ENCODE data around the gene TBC1D16. TPM values are rescaled to one million over a fixed set of nuclear protein-coding genes. Genes with fewer than 3 reads are reported as not detected.

Gene TBC1D16
- total and polyA plus RNA-seq, 4 donors, result 7.3 to 48.5 (median 16.5) TPM

- H3K36me3 ChIP-seq (ENCODE audit: control insufficient read depth in 4 of 4, insufficient read depth in 4 of 4, low read length in 4 of 4), result no peaks in the 10 kb centered on the region
- no peak overlapping the region for H3K4me3 ChIP-seq
- H3K27ac ChIP-seq (ENCODE audit: low read depth in 1 of 2, low read length in 1 of 2), result no peak overlapping the region
- no peak for ATAC-seq (ENCODE audit: insufficient read depth, low FRiP score)
- H3K4me1 ChIP-seq (ENCODE audit: control insufficient read depth in 5 of 5, insufficient read depth in 5 of 5, low read length in 5 of 5), result peaks cover 0 to 75% (median 28%) of the 10 kb centered on the region in 5 donors
- no peaks in the 10 kb centered on the region for H3K9me3 ChIP-seq (ENCODE audit: control insufficient read depth in 4 of 4, insufficient read depth in 3 of 4, low read length in 3 of 4)
- H3K27me3 ChIP-seq (ENCODE audit: control insufficient read depth in 3 of 3, insufficient read depth in 3 of 3, low read length in 2 of 3), result no peaks in the 10 kb centered on the region
- H3K9ac ChIP-seq (ENCODE audit: insufficient read depth in 1 of 2, low read length in 2 of 2), result no peak overlapping the region
- no peak for TF ChIP-seq CTCF (IDR thresholded peaks at IDR 0.05; ENCODE audit: control extremely low read depth, extremely low read depth)
- 94 to 97% methylated on average over 20 of the region's 20 CpGs for WGBS, 2 donors
- DNase-seq, result peak in 1 of 3 donors; percentile 56
Measured at GRCh38 chr17:79989106-79989835, 46.4 kb downstream of the TBC1D16 start.

GRCh38 chr17:79988185-79988971 is 47.3 kb downstream of the TBC1D16 start:
- Histone ChIP-seq H3K4me1 (ENCODE audit: control insufficient read depth in 5 of 5, insufficient read depth in 5 of 5, low read length in 5 of 5) (peaks cover 0 to 66% (median 22%) of the 10 kb centered on the region in 5 donors), H3K4me3 (no peak overlapping the region), H3K9ac (ENCODE audit: insufficient read depth in 1 of 2, low read length in 2 of 2) (no peak overlapping the region), H3K27ac (ENCODE audit: low read depth in 1 of 2, low read length in 1 of 2) (peak overlapping the region in 1 of 2 donors; percentile 9), H3K9me3 (ENCODE audit: control insufficient read depth in 4 of 4, insufficient read depth in 3 of 4, low read length in 3 of 4) (no peaks in the 10 kb centered on the region), H3K27me3 (ENCODE audit: control insufficient read depth in 3 of 3, insufficient read depth in 3 of 3, low read length in 2 of 3) (no peaks in the 10 kb centered on the region), H3K36me3 (ENCODE audit: control insufficient read depth in 4 of 4, insufficient read depth in 4 of 4, low read length in 4 of 4) (no peaks in the 10 kb centered on the region)
- peak; percentile 44 to 71 (median 65) for DNase-seq
- WGBS, 2 donors, result 70 to 84% methylated on average over 28 of the region's 28 CpGs
- TF ChIP-seq CTCF (IDR thresholded peaks at IDR 0.05; ENCODE audit: control extremely low read depth, extremely low read depth), result no peak
- no peak for ATAC-seq (ENCODE audit: insufficient read depth, low FRiP score)

- no peak for TF ChIP-seq CTCF (IDR thresholded peaks at IDR 0.05; ENCODE audit: control extremely low read depth, extremely low read depth)
Measured at GRCh38 chr17:79987935-79988184, 47.8 kb downstream of the TBC1D16 start.

More at GRCh38 chr17:79987935-79988184, 47.8 kb downstream of the TBC1D16 start:
- WGBS, 2 donors, result 73 to 76% methylated on average over 7 of the region's 7 CpGs
- H3K4me1 ChIP-seq (ENCODE audit: control insufficient read depth in 5 of 5, insufficient read depth in 5 of 5, low read length in 5 of 5), result peaks cover 0 to 61% (median 17%) of the 10 kb centered on the region in 5 donors
- peak overlapping the region in 1 of 2 donors; percentile 9 for H3K27ac ChIP-seq (ENCODE audit: low read depth in 1 of 2, low read length in 1 of 2)
- no peak overlapping the region for H3K9ac ChIP-seq (ENCODE audit: insufficient read depth in 1 of 2, low read length in 2 of 2)
- H3K9me3 ChIP-seq (ENCODE audit: control insufficient read depth in 4 of 4, insufficient read depth in 3 of 4, low read length in 3 of 4), result no peaks in the 10 kb centered on the region
- H3K4me3 ChIP-seq, result no peak overlapping the region
- no peaks in the 10 kb centered on the region for H3K36me3 ChIP-seq (ENCODE audit: control insufficient read depth in 4 of 4, insufficient read depth in 4 of 4, low read length in 4 of 4)
- ATAC-seq (ENCODE audit: insufficient read depth, low FRiP score), result no peak
- no peak for DNase-seq
- no peaks in the 10 kb centered on the region for H3K27me3 ChIP-seq (ENCODE audit: control insufficient read depth in 3 of 3, insufficient read depth in 3 of 3, low read length in 2 of 3)

Data from lung (tissue), 12 donors.